HG03045 (cell line): ENCODE measurements around the gene MAGED4B.
"Not testable (repeated sequence)": the region's sequence is repeated elsewhere in the genome, so short reads cannot be mapped to it uniquely, and the experiment has no call there.

ENCODE experiments used
- ATAC-seq: cut with Tn5 transposase; IDR thresholded peaks from one replicate; pipeline ENCODE4 v1.9.1; 2021; ENCODE audit warnings: mild to moderate bottlenecking, moderate library complexity; ENCODE audit not compliant: unreplicated experiment

Gene MAGED4B, protein sequence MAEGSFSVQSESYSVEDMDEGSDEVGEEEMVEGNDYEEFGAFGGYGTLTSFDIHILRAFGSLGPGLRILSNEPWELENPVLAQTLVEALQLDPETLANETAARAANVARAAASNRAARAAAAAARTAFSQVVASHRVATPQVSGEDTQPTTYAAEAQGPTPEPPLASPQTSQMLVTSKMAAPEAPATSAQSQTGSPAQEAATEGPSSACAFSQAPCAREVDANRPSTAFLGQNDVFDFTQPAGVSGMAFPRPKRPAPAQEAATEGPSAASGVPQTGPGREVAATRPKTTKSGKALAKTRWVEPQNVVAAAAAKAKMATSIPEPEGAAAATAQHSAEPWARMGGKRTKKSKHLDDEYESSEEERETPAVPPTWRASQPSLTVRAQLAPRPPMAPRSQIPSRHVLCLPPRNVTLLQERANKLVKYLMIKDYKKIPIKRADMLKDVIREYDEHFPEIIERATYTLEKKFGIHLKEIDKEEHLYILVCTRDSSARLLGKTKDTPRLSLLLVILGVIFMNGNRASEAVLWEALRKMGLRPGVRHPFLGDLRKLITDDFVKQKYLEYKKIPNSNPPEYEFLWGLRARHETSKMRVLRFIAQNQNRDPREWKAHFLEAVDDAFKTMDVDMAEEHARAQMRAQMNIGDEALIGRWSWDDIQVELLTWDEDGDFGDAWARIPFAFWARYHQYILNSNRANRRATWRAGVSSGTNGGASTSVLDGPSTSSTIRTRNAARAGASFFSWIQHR

DNA sequence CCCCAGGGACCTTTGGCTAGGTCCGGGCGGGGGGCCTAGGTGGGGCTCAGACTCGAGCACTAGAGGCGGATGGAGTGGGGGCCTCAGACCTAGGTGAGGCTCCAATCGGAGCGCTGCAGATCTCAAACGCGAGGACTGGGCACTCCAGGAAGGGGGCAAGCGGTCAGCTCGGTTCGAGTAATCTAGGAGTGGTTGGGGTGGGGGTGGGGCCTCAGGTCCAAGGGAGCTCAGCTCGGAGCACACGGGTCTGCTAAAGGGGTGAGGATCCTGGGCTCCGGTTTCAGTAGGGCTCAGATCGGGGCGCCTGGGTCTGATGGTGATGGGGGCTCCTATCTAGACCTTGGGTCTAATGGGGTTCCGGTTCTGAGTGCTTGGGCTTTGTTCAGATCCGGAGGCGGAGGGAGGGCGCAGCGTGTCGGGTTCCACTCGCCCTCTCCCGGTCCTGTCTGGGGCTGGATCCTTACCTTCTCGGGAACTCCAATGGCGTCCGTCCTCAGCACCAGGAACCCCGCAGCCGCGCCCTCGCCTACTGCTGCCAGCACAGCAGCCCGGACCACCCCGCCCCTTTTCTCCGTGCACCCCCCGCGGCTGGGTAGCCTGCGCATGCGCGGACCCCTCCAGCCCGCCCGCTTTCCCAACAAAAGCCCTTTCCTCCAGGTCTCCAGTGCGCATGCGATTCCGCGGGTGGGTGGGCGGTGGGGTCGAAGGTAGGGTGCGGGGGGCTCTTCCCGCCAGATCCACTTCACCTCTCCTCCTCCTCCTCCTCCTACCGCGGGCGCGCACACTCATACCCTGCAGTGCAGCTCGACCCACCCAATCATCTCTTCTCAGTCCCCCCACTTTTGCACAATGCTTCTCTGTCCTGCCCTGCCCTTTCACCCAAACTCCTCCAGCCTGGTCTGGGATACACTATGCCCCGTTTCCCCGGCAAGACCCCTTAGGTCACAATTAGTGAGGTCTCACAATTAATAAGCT, at the start of gene MAGED4B:
MAGED4B (minus strand) TSS at position 518 of the 975 bp plus-strand sequence. CDS start 1,011 bp downstream, outside the sequence.
- not testable (repeated sequence) for ATAC-seq

DNA sequence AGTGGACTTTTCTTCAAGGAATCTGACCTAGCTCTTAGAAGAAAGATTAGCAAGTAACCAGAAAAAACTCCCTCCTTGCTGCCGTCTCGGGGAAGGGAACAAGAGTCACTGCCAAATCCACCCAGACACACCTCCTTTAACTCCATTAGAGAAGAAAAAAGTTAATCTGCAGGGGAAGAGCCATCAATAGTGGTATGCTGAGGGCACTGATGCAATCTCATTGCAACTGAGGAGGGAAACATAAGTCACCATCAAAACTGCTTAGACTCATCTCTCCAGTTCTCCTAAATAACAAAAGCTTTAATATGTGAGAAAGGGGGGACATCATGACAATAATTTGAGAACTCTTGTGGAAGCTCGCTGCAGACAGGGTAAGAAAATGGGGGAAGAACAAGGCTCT, 49.3 kb upstream of the MAGED4B start:
- ATAC-seq = no peak

DNA sequence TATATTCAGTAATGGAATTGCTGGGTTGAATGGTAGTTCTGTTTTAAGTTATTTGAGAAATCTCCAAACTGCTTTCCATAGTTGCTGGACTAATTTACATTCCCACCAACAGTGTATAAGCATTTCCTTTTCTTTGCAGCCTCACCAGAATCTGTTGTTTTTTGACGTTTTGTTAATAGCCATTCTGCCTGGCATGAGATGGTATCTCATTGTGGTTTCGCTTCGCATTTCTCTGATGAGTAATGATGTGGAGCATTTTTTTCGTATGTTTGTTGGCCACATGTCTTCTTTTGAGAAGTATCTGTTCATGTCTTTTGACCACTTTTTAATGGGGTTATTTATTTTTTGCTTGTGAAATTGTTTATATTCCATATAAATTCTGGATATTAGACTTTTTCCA, 13.6 kb upstream of the MAGED4B start:
- ATAC-seq = no peak

DNA sequence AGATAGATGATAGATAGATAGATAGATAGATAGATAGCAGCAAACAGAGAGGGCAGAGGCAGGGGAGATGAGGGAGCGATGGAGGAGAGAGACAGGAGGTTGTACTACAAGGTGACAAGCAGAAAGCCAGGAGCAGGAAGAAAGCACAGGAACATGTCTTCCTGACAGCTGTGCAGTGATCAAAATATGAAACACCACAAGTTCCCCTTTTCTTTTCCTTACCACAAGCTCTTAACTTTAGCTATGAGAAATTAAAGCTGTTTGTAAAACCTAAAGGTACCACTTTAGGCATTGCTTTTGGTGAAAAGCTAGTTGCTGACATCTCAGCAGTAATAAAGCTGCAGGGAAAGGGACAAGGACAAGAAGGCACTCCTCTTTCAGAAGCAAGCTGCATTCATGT, 9.1 kb upstream of the MAGED4B start:
- ATAC-seq = no peak

DNA sequence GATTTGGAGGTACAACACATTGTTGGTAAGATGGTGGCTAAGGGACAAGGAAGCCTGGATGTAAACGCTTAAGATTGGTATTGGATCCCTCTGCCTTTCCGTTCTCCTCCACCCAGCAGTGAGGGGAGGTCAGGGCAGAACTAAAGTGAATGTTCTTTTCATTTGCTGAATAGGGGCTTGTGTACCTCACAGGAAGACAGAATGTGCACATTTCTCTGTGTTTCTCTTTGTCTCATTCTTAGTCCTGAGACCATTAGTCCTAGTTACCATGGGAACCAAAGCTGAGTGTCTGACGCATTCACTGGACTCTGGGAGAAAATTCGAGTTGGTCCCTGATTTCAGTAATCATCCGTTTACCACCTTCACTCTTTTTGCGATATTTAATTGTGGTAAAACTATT, 26.7 kb downstream of the MAGED4B start:
- not testable (repeated sequence) for ATAC-seq

DNA sequence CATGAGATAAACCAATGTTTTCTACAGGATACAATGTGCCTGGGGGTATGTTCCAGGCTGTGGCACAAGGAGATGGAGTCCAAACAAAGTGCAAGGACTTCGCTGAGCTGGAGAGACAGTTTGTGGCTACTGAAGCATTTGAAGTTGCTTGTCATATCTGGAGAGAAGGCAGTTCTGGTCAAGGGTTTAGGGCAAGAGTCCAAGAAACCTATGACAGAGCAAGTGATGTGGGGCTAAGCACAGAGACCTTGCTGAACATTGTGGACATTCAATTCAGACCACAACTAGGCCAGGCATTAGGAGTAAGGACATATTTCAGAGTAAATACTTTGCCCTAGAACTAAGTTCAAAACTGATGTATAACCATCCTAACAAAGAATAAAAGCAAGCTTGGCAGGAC, 34.8 kb downstream of the MAGED4B start:
- no peak for ATAC-seq

DNA sequence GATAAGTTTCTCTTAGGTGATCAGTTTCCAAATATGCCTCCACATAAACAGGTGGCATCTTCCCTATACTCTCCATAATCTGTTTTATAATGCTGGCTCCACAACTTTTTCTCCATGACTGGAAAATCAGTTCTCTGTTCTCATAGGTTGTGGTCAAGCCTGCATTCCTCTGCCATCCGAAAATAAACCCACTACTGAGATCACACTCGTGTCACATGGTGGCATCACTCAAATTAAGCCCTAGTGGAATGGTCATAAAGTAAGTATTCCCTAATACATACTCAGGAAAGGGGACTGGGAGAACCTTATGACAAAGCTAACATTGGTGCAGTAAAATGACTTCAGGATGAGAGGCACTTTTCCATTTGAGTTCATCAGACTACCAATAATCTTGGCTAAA, 37.6 kb downstream of the MAGED4B start:
- no peak for ATAC-seq

DNA sequence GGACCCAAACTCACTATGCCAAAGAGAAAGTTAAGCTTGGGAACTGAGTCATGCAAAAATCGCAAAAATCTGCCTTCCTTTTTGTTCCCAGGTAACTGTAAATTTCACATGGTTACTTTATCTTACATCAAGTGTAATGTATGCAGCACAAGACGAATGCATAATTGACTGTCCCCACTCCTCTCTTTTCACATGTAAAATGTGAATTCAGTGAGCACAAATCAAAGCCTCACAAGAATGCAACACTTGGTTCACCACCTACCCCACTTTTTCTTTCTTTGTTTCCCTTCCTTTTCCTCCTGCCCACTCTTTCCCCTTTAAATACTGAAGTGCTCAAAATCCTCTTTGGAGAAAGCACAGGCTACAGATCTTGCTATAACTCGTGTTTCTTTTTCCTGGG, 53.2 kb downstream of the MAGED4B start:
- ATAC-seq = no peak
